OCI-LY1 (cell line): Measurements from ENCODE around the gene BRICD5.

Experiments
- H2AFZ ChIP-seq: fragments of 200-600 bp; sonication (generic), shearing (Covaris generic); 2 replicates; pipeline ENCODE4 v1.6.0; 2014; ENCODE audit warnings: antibody characterized with exemption, mild to moderate bottlenecking, low read length
- H3F3A ChIP-seq: fragments of 200-600 bp; sonication (generic), shearing (Covaris generic); 2 replicates; pipeline ENCODE4 v1.6.0; 2014; ENCODE audit warnings: mild to moderate bottlenecking, antibody characterized with exemption, low read length, moderate library complexity; ENCODE audit not compliant: insufficient read depth
- H3K27ac ChIP-seq: fragments of 200-600 bp; sonication (generic); 2 replicates; pipeline ENCODE4 v1.5.1; 2014; ENCODE audit warnings: low read length, mixed run types, mild to moderate bottlenecking, low read depth; ENCODE audit not compliant: poor library complexity, severe bottlenecking
- H3K27me3 ChIP-seq: fragments of 200-600 bp; sonication (generic); 2 replicates; pipeline ENCODE4 v1.6.0; 2014; ENCODE audit warnings: antibody characterized with exemption, mild to moderate bottlenecking, low read length, moderate library complexity; ENCODE audit not compliant: insufficient read depth
- H3K36me3 ChIP-seq: fragments of 200-600 bp; sonication (generic); 2 replicates; pipeline ENCODE4 v1.6.1; 2014; ENCODE audit warnings: mild to moderate bottlenecking, antibody characterized with exemption, low read length, moderate library complexity, mixed read lengths; ENCODE audit not compliant: insufficient read depth
- H3K4me1 ChIP-seq: fragments of 200-600 bp; sonication (generic); 2 replicates; pipeline ENCODE4 v1.5.1; 2014; ENCODE audit warnings: mild to moderate bottlenecking, low read length, moderate library complexity; ENCODE audit not compliant: insufficient read depth, severe bottlenecking
- H3K4me2 ChIP-seq: fragments of 200-600 bp; sonication (generic), shearing (Covaris generic); 2 replicates; pipeline ENCODE4 v1.6.1; 2014; ENCODE audit warnings: low read length
- H3K4me3 ChIP-seq: fragments of 200-600 bp; sonication (generic); 2 replicates; pipeline ENCODE4 v1.5.1; 2014; ENCODE audit warnings: low read length, low read depth, mild to moderate bottlenecking, mixed read lengths; ENCODE audit not compliant: poor library complexity, severe bottlenecking
- H3K79me2 ChIP-seq: fragments of 200-600 bp; shearing (Covaris generic); 2 replicates; pipeline ENCODE4 v1.6.1; 2016; ENCODE audit warnings: mixed run types, low read length, mixed read lengths; ENCODE audit not compliant: insufficient read depth
- H3K9ac ChIP-seq: fragments of 200-600 bp; sonication (generic), shearing (Covaris generic); 2 replicates; pipeline ENCODE4 v1.6.1; 2014; ENCODE audit warnings: mild to moderate bottlenecking, low read length, mixed read lengths
- H3K9me2 ChIP-seq: fragments of 200-600 bp; sonication (generic), shearing (Covaris generic); 2 replicates; pipeline ENCODE4 v1.6.1; 2014; ENCODE audit warnings: low read depth, mild to moderate bottlenecking, low read length, mixed read lengths
- H3K9me3 ChIP-seq: fragments of 200-600 bp; shearing (Covaris generic); 2 replicates; pipeline ENCODE4 v1.6.1; 2014; ENCODE audit warnings: low read length, mixed read lengths
- H4K20me1 ChIP-seq: fragments of 200-600 bp; sonication (generic), shearing (Covaris generic); 2 replicates; pipeline ENCODE4 v1.6.0; 2016; ENCODE audit warnings: mild to moderate bottlenecking, low read length; ENCODE audit not compliant: insufficient read depth
- CTCF ChIP-seq: fragments of 200-600 bp; sonication (generic), shearing (Covaris generic); IDR thresholded peaks from 2 replicates; pipeline ENCODE4 v1.5.1; 2017; ENCODE audit warnings: mild to moderate bottlenecking, antibody characterized with exemption, low read length, moderate library complexity, mixed read lengths
- EZH2 ChIP-seq: fragments of 200-600 bp; sonication (generic), shearing (Covaris generic); IDR thresholded peaks from 2 replicates; pipeline ENCODE4 v1.8.0; 2017; ENCODE audit warnings: borderline replicate concordance, mixed run types, mild to moderate bottlenecking, antibody characterized with exemption, low read length, moderate library complexity, mixed read lengths

BRICD5 gene

GRCh38 chr16:2177561-2177960 lies 33.1 kb downstream of the BRICD5 start:
- peaks cover 47% of the 10 kb centered on the region for H3K36me3 ChIP-seq
- H3K9me2 ChIP-seq: no peaks in the 10 kb centered on the region
- H3K4me3 ChIP-seq: no peak overlapping the region
- no peak overlapping the region for H3K9ac ChIP-seq
- no peaks in the 10 kb centered on the region for H4K20me1 ChIP-seq
- no peaks in the 10 kb centered on the region for H3F3A ChIP-seq
- H3K4me2 ChIP-seq: no peak overlapping the region
- H2AFZ ChIP-seq: no peak overlapping the region
- H3K9me3 ChIP-seq: no peaks in the 10 kb centered on the region
- TF ChIP-seq CTCF (no peak), EZH2 (no peak)
- no peaks in the 10 kb centered on the region for H3K79me2 ChIP-seq
- H3K27ac ChIP-seq: no peak overlapping the region
- no peaks in the 10 kb centered on the region for H3K27me3 ChIP-seq
- H3K4me1 ChIP-seq: no peaks in the 10 kb centered on the region

- no peak overlapping the region for H3K4me2 ChIP-seq
- H4K20me1 ChIP-seq: no peaks in the 10 kb centered on the region
- peaks cover 47% of the 10 kb centered on the region for H3K36me3 ChIP-seq
- H3K4me3 ChIP-seq: no peak overlapping the region
- no peaks in the 10 kb centered on the region for H3F3A ChIP-seq
- H3K9ac ChIP-seq: no peak overlapping the region
- no peaks in the 10 kb centered on the region for H3K9me2 ChIP-seq
- H3K79me2 ChIP-seq: no peaks in the 10 kb centered on the region
- H3K4me1 ChIP-seq: no peaks in the 10 kb centered on the region
- H3K27ac ChIP-seq: no peak overlapping the region
- no peak overlapping the region for H2AFZ ChIP-seq
- H3K9me3 ChIP-seq: no peaks in the 10 kb centered on the region
- TF ChIP-seq CTCF (no peak), EZH2 (no peak)
- no peaks in the 10 kb centered on the region for H3K27me3 ChIP-seq
Observed at GRCh38 chr16:2177101-2177500, 33.6 kb downstream of the BRICD5 start.

- H3K4me3 ChIP-seq: no peak overlapping the region
Observed at GRCh38 chr16:2176047-2176446, 34.6 kb downstream of the BRICD5 start.

More at GRCh38 chr16:2176047-2176446, 34.6 kb downstream of the BRICD5 start:
- Histone ChIP-seq H3K36me3 (peaks cover 47% of the 10 kb centered on the region), H3K4me2 (no peak overlapping the region), H3K27me3 (no peaks in the 10 kb centered on the region), H3F3A (no peaks in the 10 kb centered on the region), H3K9ac (no peak overlapping the region), H3K27ac (no peak overlapping the region), H3K4me1 (no peaks in the 10 kb centered on the region), H3K9me3 (no peaks in the 10 kb centered on the region), H3K9me2 (no peaks in the 10 kb centered on the region), H4K20me1 (no peaks in the 10 kb centered on the region), H3K79me2 (no peaks in the 10 kb centered on the region), H2AFZ (no peak overlapping the region)
- TF ChIP-seq EZH2: no peak
- TF ChIP-seq CTCF: no peak
